Measurements from ENCODE around the gene PALLD. TPM values are rescaled to one million over a fixed set of nuclear protein-coding genes. Genes with fewer than 3 reads are reported as not detected.

The PALLD gene
- total RNA-seq, 2 donors from 2014 or later: 705 to 752 TPM

- no peak for ATAC-seq (ENCODE audit: insufficient number of reproducible peaks, low FRiP score, low read depth)
These were observed 20.0 kb downstream of the PALLD start for GRCh38 chr4:168516841-168517240.

GRCh38 chr4:168519576-168519975 is 22.7 kb downstream of the PALLD start:
- no peak overlapping the region for H3K4me3 ChIP-seq
- no peaks in the 10 kb centered on the region for H3K36me3 ChIP-seq
- no peaks in the 10 kb centered on the region for H3K4me1 ChIP-seq (ENCODE audit: control insufficient read depth in 1 of 2, low read depth in 2 of 2)
- no peak for TF ChIP-seq CTCF (IDR thresholded peaks at IDR 0.05)
- ATAC-seq (ENCODE audit: insufficient number of reproducible peaks, low FRiP score, low read depth): no peak
- H3K27ac ChIP-seq: no peak overlapping the region
- no peaks in the 10 kb centered on the region for H3K9me3 ChIP-seq
- no peak for DNase-seq (ENCODE audit: low spot score)
- H3K27me3 ChIP-seq (replicated peaks; ENCODE audit: insufficient read depth): no peaks in the 10 kb centered on the region

More at GRCh38 chr4:168516841-168517240, 20.0 kb downstream of the PALLD start:
- Histone ChIP-seq H3K27me3 (replicated peaks; ENCODE audit: insufficient read depth) (no peaks in the 10 kb centered on the region), H3K4me1 (ENCODE audit: control insufficient read depth in 1 of 2, low read depth in 2 of 2) (no peaks in the 10 kb centered on the region), H3K4me3 (no peak overlapping the region), H3K36me3 (no peaks in the 10 kb centered on the region), H3K27ac (no peak overlapping the region), H3K9me3 (no peaks in the 10 kb centered on the region)
- no peak for TF ChIP-seq CTCF (IDR thresholded peaks at IDR 0.05)
- DNase-seq (ENCODE audit: low spot score): no peak

- ATAC-seq (ENCODE audit: insufficient number of reproducible peaks, low FRiP score, low read depth) (no peak), DNase-seq (ENCODE audit: low spot score) (no peak)
- Histone ChIP-seq H3K27ac (no peak overlapping the region), H3K36me3 (no peaks in the 10 kb centered on the region), H3K9me3 (no peaks in the 10 kb centered on the region), H3K4me1 (ENCODE audit: control insufficient read depth in 1 of 2, low read depth in 2 of 2) (no peaks in the 10 kb centered on the region), H3K27me3 (replicated peaks; ENCODE audit: insufficient read depth) (no peaks in the 10 kb centered on the region), H3K4me3 (no peak overlapping the region)
- TF ChIP-seq CTCF (IDR thresholded peaks at IDR 0.05): no peak
These were observed 24.9 kb downstream of the PALLD start for GRCh38 chr4:168521721-168522120.

- no peaks in the 10 kb centered on the region for H3K4me1 ChIP-seq (ENCODE audit: control insufficient read depth in 1 of 2, low read depth in 2 of 2)
- no peaks in the 10 kb centered on the region for H3K36me3 ChIP-seq
- no peak for DNase-seq (ENCODE audit: low spot score)
- no peak for ATAC-seq (ENCODE audit: insufficient number of reproducible peaks, low FRiP score, low read depth)
- H3K27ac ChIP-seq: no peak overlapping the region
- no peaks in the 10 kb centered on the region for H3K27me3 ChIP-seq (replicated peaks; ENCODE audit: insufficient read depth)
- no peaks in the 10 kb centered on the region for H3K9me3 ChIP-seq
- no peak for TF ChIP-seq CTCF (IDR thresholded peaks at IDR 0.05)
- H3K4me3 ChIP-seq: no peak overlapping the region
These were observed 25.5 kb downstream of the PALLD start for GRCh38 chr4:168522356-168522755.

- no peak for ATAC-seq (ENCODE audit: insufficient number of reproducible peaks, low FRiP score, low read depth)
- no peak overlapping the region for H3K27ac ChIP-seq
These were observed 26.1 kb downstream of the PALLD start for GRCh38 chr4:168522829-168523489.

More at GRCh38 chr4:168522829-168523489, 26.1 kb downstream of the PALLD start:
- no peaks in the 10 kb centered on the region for H3K36me3 ChIP-seq
- no peaks in the 10 kb centered on the region for H3K4me1 ChIP-seq (ENCODE audit: control insufficient read depth in 1 of 2, low read depth in 2 of 2)
- no peak overlapping the region for H3K4me3 ChIP-seq
- H3K9me3 ChIP-seq: no peaks in the 10 kb centered on the region
- TF ChIP-seq CTCF (IDR thresholded peaks at IDR 0.05): no peak
- H3K27me3 ChIP-seq (replicated peaks; ENCODE audit: insufficient read depth): no peaks in the 10 kb centered on the region
- no peak for DNase-seq (ENCODE audit: low spot score)
